B cell (primary cell): ENCODE data around the gene COL11A2. TPM values are rescaled to one million over a fixed set of nuclear protein-coding genes. Genes with fewer than 3 reads are reported as not detected.

Experiments used
- ATAC-seq: fragments of 200-7000 bp; cut with Tn5 transposase; one replicate; pipeline ENCODE4 v1.10.0; 2021; ENCODE audit warnings: low read depth, mild to moderate bottlenecking, moderate number of reproducible peaks, moderate library complexity
- CTCF ChIA-PET: fragments of 350-600 bp; sonication (Branson Sonifier 250); formaldehyde crosslinking; loops from one replicate; lab custom pipeline; 2021; ENCODE audit warnings: antibody characterized with exemption, inconsistent platforms; lab: Charles Lee
- POLR2A ChIA-PET: fragments of 350-600 bp; sonication (Branson Sonifier 250); formaldehyde crosslinking; loops from one replicate; lab custom pipeline; 2021; ENCODE audit warnings: antibody characterized with exemption; lab: Charles Lee
- DNase-seq: peaks from one replicate; pipeline ENCODE4 v3.0.0; 2013
- H2AFZ ChIP-seq: 2 replicates; pipeline ENCODE4 v1.6.1; 2012; ENCODE audit warnings: mild to moderate bottlenecking, low read depth, low read length; ENCODE audit not compliant: insufficient read depth, poor library complexity, severe bottlenecking
- H3K27ac ChIP-seq, 2 donors: 1 replicate in 1 of 2; 2 replicates in 1 of 2; pipeline ENCODE4 v1.5.1; 2012 to 2013; ENCODE audit warnings: low read length in 2 of 2, mild to moderate bottlenecking in 2 of 2, moderate library complexity in 1 of 2
- H3K27me3 ChIP-seq, 4 experiments: fragments of 200-600 bp in 1 of 4; sonication (generic) in 1 of 4; replicated peaks in 1 of 4; 1 replicate in 2 of 4; 2 replicates in 2 of 4; pipeline versions ENCODE4 v1.6.1 to v1.7.0; 2013 to 2016; ENCODE audit warnings: low read length in 3 of 4, mild to moderate bottlenecking in 2 of 4, mixed read lengths in 1 of 4, moderate library complexity in 1 of 4; ENCODE audit not compliant: insufficient read depth in 4 of 4, control insufficient read depth in 3 of 4; ENCODE audit errors: control extremely low read depth in 1 of 4
- H3K36me3 ChIP-seq, 2 experiments: replicated peaks in 1 of 2; 1 replicate in 1 of 2; 2 replicates in 1 of 2; pipeline versions ENCODE4 v1.6.1 to v1.7.1; 2013; ENCODE audit warnings: low read length in 1 of 2; ENCODE audit not compliant: insufficient read depth in 2 of 2, control insufficient read depth in 1 of 2; ENCODE audit errors: control extremely low read depth in 1 of 2, extremely low read depth in 1 of 2
- H3K4me1 ChIP-seq, 2 donors: fragments of 200-600 bp in 1 of 2; sonication (generic) in 1 of 2; 1 replicate in 1 of 2; 2 replicates in 1 of 2; pipeline versions ENCODE4 v1.5.1 to v1.6.1; 2013 to 2017; ENCODE audit warnings: low read length in 2 of 2; ENCODE audit not compliant: control insufficient read depth in 2 of 2, insufficient read depth in 2 of 2
- H3K4me2 ChIP-seq: replicated peaks from 2 replicates; pipeline ENCODE3; 2012; ENCODE audit warnings: mild to moderate bottlenecking, low read depth, low read length; ENCODE audit not compliant: poor library complexity, severe bottlenecking
- H3K4me3 ChIP-seq, 5 experiments: fragments of 200-600 bp in 1 of 5; sonication (generic) in 1 of 5; 1 replicate in 3 of 5; 2 replicates in 2 of 5; pipeline versions ENCODE4 v1.5.1 to v1.7.0; 2011 to 2016; ENCODE audit warnings: low read length in 4 of 5, mild to moderate bottlenecking in 4 of 5, low read depth in 2 of 5, control low read depth in 1 of 5, moderate library complexity in 1 of 5; ENCODE audit not compliant: insufficient read depth in 1 of 5; ENCODE audit errors: control extremely low read depth in 1 of 5, extremely low read depth in 1 of 5
- H3K79me2 ChIP-seq: fragments of 200-600 bp; sonication (generic); one replicate; pipeline ENCODE4 v1.6.0; 2016; ENCODE audit warnings: low read length; ENCODE audit not compliant: control insufficient read depth, insufficient read depth
- H3K9ac ChIP-seq: fragments of 200-600 bp; sonication (generic); 2 replicates; pipeline ENCODE4 v1.6.1; 2017; ENCODE audit warnings: mild to moderate bottlenecking, low read length, moderate library complexity
- H3K9me3 ChIP-seq, 3 donors: one replicate each; pipeline versions ENCODE4 v1.6.1 to v1.7.1; 2013; ENCODE audit warnings: low read length in 2 of 3; ENCODE audit not compliant: control insufficient read depth in 2 of 3, insufficient read depth in 1 of 3; ENCODE audit errors: control extremely low read depth in 1 of 3
- H4K20me1 ChIP-seq: 2 replicates; pipeline ENCODE4 v1.6.0; 2012; ENCODE audit warnings: mild to moderate bottlenecking, low read length; ENCODE audit not compliant: insufficient read depth, control insufficient read depth, poor library complexity, severe bottlenecking
- H3K27ac Mint-ChIP-seq: one replicate; pipeline ENCODE4 v1.8.0; 2021; ENCODE audit warnings: mixed read lengths
- H3K27me3 Mint-ChIP-seq: one replicate; pipeline ENCODE4 v1.8.0; 2021; ENCODE audit warnings: mixed read lengths
- H3K4me1 Mint-ChIP-seq: one replicate; pipeline ENCODE4 v1.8.0; 2021; ENCODE audit warnings: mixed read lengths
- H3K4me3 Mint-ChIP-seq: one replicate; pipeline ENCODE4 v1.8.0; 2021; ENCODE audit warnings: mixed read lengths
- H3K9me3 Mint-ChIP-seq: one replicate; pipeline ENCODE4 v1.8.0; 2022; ENCODE audit warnings: mixed read lengths; ENCODE audit not compliant: insufficient read depth
- EZH2 ChIP-seq: IDR thresholded peaks from 2 replicates; pipeline ENCODE4 v1.6.1; 2012; ENCODE audit warnings: borderline replicate concordance, low read depth, mild to moderate bottlenecking, moderate library complexity, low read length; ENCODE audit not compliant: insufficient read depth, poor library complexity, severe bottlenecking
- WGBS: methylation state at CpG from one replicate; pipeline ENCODE4 v1.1.5; 2013; ENCODE audit warnings: missing lambda C conversion rate; ENCODE audit not compliant: insufficient coverage; 5-methylcytosine and 5-hydroxymethylcytosine counted together
- intact Hi-C: fragments of 100-400 bp; cut with micrococcal nuclease; formaldehyde crosslinking; loops from one replicate; pipeline ENCODE4 v1.10.0; 2022
- polyA plus RNA-seq: library from polyadenylated mRNA; depleted of rRNA; stranded (reverse); fragments of >200 nt; gene quantifications from 2 replicates; pipeline ENCODE4 v1.2.3, GENCODE V29; 2012
- total RNA-seq, 2 donors: library from RNA; stranded (reverse); fragments of 120-200 nt in 1 of 2; gene quantifications; 1 replicate in 1 of 2; 2 replicates in 1 of 2; pipeline versions ENCODE4 v1.2.3 to v1.2.4, GENCODE V29; 2013 to 2022
- TF ChIP-seq, protein P1 (sequence below): fragments of 200-600 bp; IDR thresholded peaks from one replicate; pipeline ENCODE4 v1.8.0; 2022; ENCODE audit warnings: antibody characterized with exemption, mild to moderate bottlenecking

COL11A2 gene
- total and polyA plus RNA-seq, 2 donors (not counting 1 experiment from before 2014, with no cell fraction given), result 0.39 to 0.82 TPM

- Histone ChIP-seq H3K4me1 (peaks cover 23 to 42% of the 10 kb centered on the region in 2 donors), H3K4me2 (peak overlapping the region; percentile 78), H3K4me3 (no peak overlapping the region), H3K36me3 (peaks cover 0 to 51% of the 10 kb centered on the region in 2 experiments), H2AFZ (no peak overlapping the region), H3K79me2 (peaks cover 51% of the 10 kb centered on the region), H3K9ac (no peak overlapping the region), H4K20me1 (peaks cover 25% of the 10 kb centered on the region), H3K27ac (no peak overlapping the region), H3K27me3 (no peaks in the 10 kb centered on the region), H3K9me3 (no peaks in the 10 kb centered on the region)
- peak overlapping the region; percentile 81 for H3K4me3 Mint-ChIP-seq
- TF ChIP-seq EZH2, result no peak
- TF ChIP-seq, protein P1, sequence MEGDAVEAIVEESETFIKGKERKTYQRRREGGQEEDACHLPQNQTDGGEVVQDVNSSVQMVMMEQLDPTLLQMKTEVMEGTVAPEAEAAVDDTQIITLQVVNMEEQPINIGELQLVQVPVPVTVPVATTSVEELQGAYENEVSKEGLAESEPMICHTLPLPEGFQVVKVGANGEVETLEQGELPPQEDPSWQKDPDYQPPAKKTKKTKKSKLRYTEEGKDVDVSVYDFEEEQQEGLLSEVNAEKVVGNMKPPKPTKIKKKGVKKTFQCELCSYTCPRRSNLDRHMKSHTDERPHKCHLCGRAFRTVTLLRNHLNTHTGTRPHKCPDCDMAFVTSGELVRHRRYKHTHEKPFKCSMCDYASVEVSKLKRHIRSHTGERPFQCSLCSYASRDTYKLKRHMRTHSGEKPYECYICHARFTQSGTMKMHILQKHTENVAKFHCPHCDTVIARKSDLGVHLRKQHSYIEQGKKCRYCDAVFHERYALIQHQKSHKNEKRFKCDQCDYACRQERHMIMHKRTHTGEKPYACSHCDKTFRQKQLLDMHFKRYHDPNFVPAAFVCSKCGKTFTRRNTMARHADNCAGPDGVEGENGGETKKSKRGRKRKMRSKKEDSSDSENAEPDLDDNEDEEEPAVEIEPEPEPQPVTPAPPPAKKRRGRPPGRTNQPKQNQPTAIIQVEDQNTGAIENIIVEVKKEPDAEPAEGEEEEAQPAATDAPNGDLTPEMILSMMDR, result no peak
- DNase-seq, result no peak
- ChIA-PET POLR2A (interaction anchor here (0.6 to 1.4 kb wide), 6 partner anchors 10 to 165 kb away, joined by 3 to 8 read pairs (median 6); partner anchors contain the start of genes RING1 and ZBTB22), CTCF (interaction anchor here (0.7 to 2.5 kb wide), 15 partner anchors 9 to 206 kb away, joined by 3 to 14 read pairs (median 4); partner anchors contain the start of genes HLA-DOA, RING1, RPS18 and VPS52)
- no peaks in the 10 kb centered on the region for H3K27me3 Mint-ChIP-seq
- intact Hi-C loops, result no loop called here
- ATAC-seq, result no peak
- H3K4me1 Mint-ChIP-seq, result peaks cover 61% of the 10 kb centered on the region
- no peak overlapping the region for H3K27ac Mint-ChIP-seq
- WGBS, result 100% methylated on average over 3 of the region's 6 CpGs
- no peaks in the 10 kb centered on the region for H3K9me3 Mint-ChIP-seq
Measured at GRCh38 chr6:33198159-33198852, 6.0 kb upstream of the COL11A2 start.
